GM04503 (cell line): ENCODE data around the gene MLEC.

Experiments
- DNase-seq: peaks from one replicate; pipeline ENCODE4 v3.0.0-alpha.2; 2012; ENCODE audit warnings: low read depth

Gene MLEC

GRCh38 chr12:120741476-120742421 is 54.8 kb downstream of the MLEC start:
- DNase-seq = no peak

DNA sequence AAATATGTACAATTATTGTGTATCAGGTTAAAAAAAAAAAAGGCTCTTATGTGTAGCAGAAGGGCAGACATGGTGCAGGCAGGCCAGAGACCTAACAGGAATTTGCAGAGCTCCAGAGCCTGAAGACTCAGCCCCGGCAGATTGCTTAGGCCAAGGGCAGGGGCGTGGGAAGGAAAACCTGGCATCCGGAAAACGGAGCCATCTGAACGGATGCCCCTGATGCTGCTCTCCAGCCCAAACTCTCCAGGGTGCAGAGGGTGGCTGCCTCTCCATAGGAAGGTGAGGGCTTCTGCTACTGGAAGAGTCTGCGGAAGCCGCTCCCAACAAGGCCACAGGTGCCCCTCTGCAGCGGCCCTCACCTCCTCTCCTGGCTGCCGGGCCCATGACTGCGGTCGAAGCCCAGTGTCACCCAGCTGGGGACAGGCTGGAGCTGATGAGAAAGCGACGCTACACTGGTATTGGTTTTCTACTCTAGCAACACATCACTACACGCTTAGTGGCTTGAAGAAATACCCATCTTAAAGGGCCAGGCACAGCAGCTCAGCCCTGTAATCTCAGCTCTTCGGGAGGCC is 58.1 kb downstream of the MLEC start:
- no peak for DNase-seq

DNA sequence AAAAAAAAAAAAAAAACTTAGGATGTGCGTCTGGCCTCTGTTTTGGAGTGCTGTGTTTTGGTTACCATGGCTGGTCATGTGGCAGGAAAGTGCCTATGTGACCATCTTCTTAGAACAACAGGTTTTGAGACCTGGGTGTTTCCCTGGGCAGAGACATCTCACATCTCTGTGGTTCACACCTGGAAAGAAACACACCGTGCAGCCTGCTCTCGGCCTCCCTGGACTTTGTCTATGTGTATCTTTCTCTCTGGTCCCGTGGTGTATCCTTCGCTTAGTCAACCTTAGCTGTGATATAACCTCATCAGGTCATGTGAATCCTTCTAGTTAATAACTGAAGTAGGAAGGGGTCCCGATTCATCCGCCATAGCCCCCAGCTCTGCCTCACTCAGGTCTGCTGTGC is 61.3 kb downstream of the MLEC start:
- no peak for DNase-seq

- no peak for DNase-seq
These were observed 62.3 kb downstream of the MLEC start for GRCh38 chr12:120749256-120749655.

DNA sequence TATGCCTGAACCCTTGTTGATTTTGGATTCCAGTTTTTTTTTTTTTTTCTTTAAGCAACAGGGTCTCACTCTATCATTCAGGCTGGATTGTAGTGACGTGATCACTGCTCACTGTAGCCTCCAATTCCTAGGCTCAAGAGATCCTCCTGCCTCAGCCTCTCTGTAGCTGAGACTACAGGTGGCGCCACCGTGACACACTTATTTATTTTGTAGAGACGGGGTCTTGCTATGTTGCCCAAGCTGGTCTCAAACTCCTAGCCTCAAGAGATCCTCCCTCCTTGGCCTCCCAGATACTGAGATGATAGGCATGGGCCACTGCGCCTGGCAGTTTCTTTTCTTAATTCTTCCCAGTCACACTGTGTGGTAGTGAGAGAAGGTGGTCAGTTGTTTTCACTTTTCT is 63.9 kb downstream of the MLEC start:
- no peak for DNase-seq

- DNase-seq = no peak
These were observed 64.4 kb downstream of the MLEC start for GRCh38 chr12:120751389-120751788.
